B cell (primary cell): ENCODE data around the gene TCEANC2. TPM values are rescaled to one million over a fixed set of nuclear protein-coding genes. Genes with fewer than 3 reads are reported as not detected.

Experiments used
- ATAC-seq: fragments of 200-7000 bp; cut with Tn5 transposase; one replicate; pipeline ENCODE4 v1.10.0; 2021; ENCODE audit warnings: low read depth, mild to moderate bottlenecking, moderate number of reproducible peaks, moderate library complexity
- CTCF ChIA-PET: fragments of 350-600 bp; sonication (Branson Sonifier 250); formaldehyde crosslinking; loops from one replicate; lab custom pipeline; 2021; ENCODE audit warnings: antibody characterized with exemption, inconsistent platforms; lab: Charles Lee
- POLR2A ChIA-PET: fragments of 350-600 bp; sonication (Branson Sonifier 250); formaldehyde crosslinking; loops from one replicate; lab custom pipeline; 2021; ENCODE audit warnings: antibody characterized with exemption; lab: Charles Lee
- DNase-seq: peaks from one replicate; pipeline ENCODE4 v3.0.0; 2013
- H2AFZ ChIP-seq: 2 replicates; pipeline ENCODE4 v1.6.1; 2012; ENCODE audit warnings: mild to moderate bottlenecking, low read depth, low read length; ENCODE audit not compliant: insufficient read depth, poor library complexity, severe bottlenecking
- H3K27ac ChIP-seq, 2 donors: 1 replicate in 1 of 2; 2 replicates in 1 of 2; pipeline ENCODE4 v1.5.1; 2012 to 2013; ENCODE audit warnings: low read length in 2 of 2, mild to moderate bottlenecking in 2 of 2, moderate library complexity in 1 of 2
- H3K27me3 ChIP-seq, 4 experiments: fragments of 200-600 bp in 1 of 4; sonication (generic) in 1 of 4; replicated peaks in 1 of 4; 1 replicate in 2 of 4; 2 replicates in 2 of 4; pipeline versions ENCODE4 v1.6.1 to v1.7.0; 2013 to 2016; ENCODE audit warnings: low read length in 3 of 4, mild to moderate bottlenecking in 2 of 4, mixed read lengths in 1 of 4, moderate library complexity in 1 of 4; ENCODE audit not compliant: insufficient read depth in 4 of 4, control insufficient read depth in 3 of 4; ENCODE audit errors: control extremely low read depth in 1 of 4
- H3K36me3 ChIP-seq, 2 experiments: replicated peaks in 1 of 2; 1 replicate in 1 of 2; 2 replicates in 1 of 2; pipeline versions ENCODE4 v1.6.1 to v1.7.1; 2013; ENCODE audit warnings: low read length in 1 of 2; ENCODE audit not compliant: insufficient read depth in 2 of 2, control insufficient read depth in 1 of 2; ENCODE audit errors: control extremely low read depth in 1 of 2, extremely low read depth in 1 of 2
- H3K4me1 ChIP-seq, 2 donors: fragments of 200-600 bp in 1 of 2; sonication (generic) in 1 of 2; 1 replicate in 1 of 2; 2 replicates in 1 of 2; pipeline versions ENCODE4 v1.5.1 to v1.6.1; 2013 to 2017; ENCODE audit warnings: low read length in 2 of 2; ENCODE audit not compliant: control insufficient read depth in 2 of 2, insufficient read depth in 2 of 2
- H3K4me2 ChIP-seq: replicated peaks from 2 replicates; pipeline ENCODE3; 2012; ENCODE audit warnings: mild to moderate bottlenecking, low read depth, low read length; ENCODE audit not compliant: poor library complexity, severe bottlenecking
- H3K4me3 ChIP-seq, 5 experiments: fragments of 200-600 bp in 1 of 5; sonication (generic) in 1 of 5; 1 replicate in 3 of 5; 2 replicates in 2 of 5; pipeline versions ENCODE4 v1.5.1 to v1.7.0; 2011 to 2016; ENCODE audit warnings: low read length in 4 of 5, mild to moderate bottlenecking in 4 of 5, low read depth in 2 of 5, control low read depth in 1 of 5, moderate library complexity in 1 of 5; ENCODE audit not compliant: insufficient read depth in 1 of 5; ENCODE audit errors: control extremely low read depth in 1 of 5, extremely low read depth in 1 of 5
- H3K79me2 ChIP-seq: fragments of 200-600 bp; sonication (generic); one replicate; pipeline ENCODE4 v1.6.0; 2016; ENCODE audit warnings: low read length; ENCODE audit not compliant: control insufficient read depth, insufficient read depth
- H3K9ac ChIP-seq: fragments of 200-600 bp; sonication (generic); 2 replicates; pipeline ENCODE4 v1.6.1; 2017; ENCODE audit warnings: mild to moderate bottlenecking, low read length, moderate library complexity
- H3K9me3 ChIP-seq, 3 donors: one replicate each; pipeline versions ENCODE4 v1.6.1 to v1.7.1; 2013; ENCODE audit warnings: low read length in 2 of 3; ENCODE audit not compliant: control insufficient read depth in 2 of 3, insufficient read depth in 1 of 3; ENCODE audit errors: control extremely low read depth in 1 of 3
- H4K20me1 ChIP-seq: 2 replicates; pipeline ENCODE4 v1.6.0; 2012; ENCODE audit warnings: mild to moderate bottlenecking, low read length; ENCODE audit not compliant: insufficient read depth, control insufficient read depth, poor library complexity, severe bottlenecking
- H3K27ac Mint-ChIP-seq: one replicate; pipeline ENCODE4 v1.8.0; 2021; ENCODE audit warnings: mixed read lengths
- H3K27me3 Mint-ChIP-seq: one replicate; pipeline ENCODE4 v1.8.0; 2021; ENCODE audit warnings: mixed read lengths
- H3K4me1 Mint-ChIP-seq: one replicate; pipeline ENCODE4 v1.8.0; 2021; ENCODE audit warnings: mixed read lengths
- H3K4me3 Mint-ChIP-seq: one replicate; pipeline ENCODE4 v1.8.0; 2021; ENCODE audit warnings: mixed read lengths
- H3K9me3 Mint-ChIP-seq: one replicate; pipeline ENCODE4 v1.8.0; 2022; ENCODE audit warnings: mixed read lengths; ENCODE audit not compliant: insufficient read depth
- EZH2 ChIP-seq: IDR thresholded peaks from 2 replicates; pipeline ENCODE4 v1.6.1; 2012; ENCODE audit warnings: borderline replicate concordance, low read depth, mild to moderate bottlenecking, moderate library complexity, low read length; ENCODE audit not compliant: insufficient read depth, poor library complexity, severe bottlenecking
- WGBS: methylation state at CpG from one replicate; pipeline ENCODE4 v1.1.5; 2013; ENCODE audit warnings: missing lambda C conversion rate; ENCODE audit not compliant: insufficient coverage; 5-methylcytosine and 5-hydroxymethylcytosine counted together
- intact Hi-C: fragments of 100-400 bp; cut with micrococcal nuclease; formaldehyde crosslinking; loops from one replicate; pipeline ENCODE4 v1.10.0; 2022
- polyA plus RNA-seq: library from polyadenylated mRNA; depleted of rRNA; stranded (reverse); fragments of >200 nt; gene quantifications from 2 replicates; pipeline ENCODE4 v1.2.3, GENCODE V29; 2012
- total RNA-seq, 2 donors: library from RNA; stranded (reverse); fragments of 120-200 nt in 1 of 2; gene quantifications; 1 replicate in 1 of 2; 2 replicates in 1 of 2; pipeline versions ENCODE4 v1.2.3 to v1.2.4, GENCODE V29; 2013 to 2022
- TF ChIP-seq, protein P1 (sequence below): fragments of 200-600 bp; IDR thresholded peaks from one replicate; pipeline ENCODE4 v1.8.0; 2022; ENCODE audit warnings: antibody characterized with exemption, mild to moderate bottlenecking

Gene TCEANC2
- total and polyA plus RNA-seq, 2 donors (not counting 1 experiment from before 2014, with no cell fraction given): 8.0 to 15.9 TPM

DNA sequence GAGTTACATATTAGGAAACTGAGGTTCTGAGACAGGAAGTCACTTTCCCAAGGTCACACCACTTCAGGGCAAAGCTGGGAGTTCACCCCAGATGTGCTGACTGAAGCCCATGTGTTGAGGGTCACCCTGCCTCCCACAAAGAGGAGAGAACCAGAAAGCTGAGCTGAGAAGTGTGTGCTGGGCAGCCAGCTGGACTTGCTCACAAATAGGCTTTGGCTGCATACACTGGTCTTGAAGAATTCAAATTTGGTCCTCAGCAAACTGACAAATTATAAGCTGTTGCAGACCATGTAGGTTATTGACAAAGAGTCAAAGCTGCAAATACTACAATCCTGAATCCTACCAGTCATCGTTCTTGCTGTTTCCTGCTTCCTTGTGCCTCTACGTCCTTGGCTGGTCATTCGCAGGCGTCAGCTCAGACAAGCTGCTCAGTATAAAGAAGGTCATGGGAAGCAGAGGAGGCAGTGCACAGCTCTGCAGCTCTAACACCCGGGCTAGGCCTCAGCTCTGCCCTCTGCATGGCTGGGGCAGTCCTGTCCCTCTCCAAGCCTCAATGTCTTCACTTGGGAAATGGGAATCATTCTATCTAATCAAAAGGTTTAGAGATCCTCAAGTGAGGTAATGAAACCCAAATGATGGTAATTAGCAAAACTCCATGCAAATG, 59.4 kb downstream of the TCEANC2 start:
- TF ChIP-seq, protein P1, sequence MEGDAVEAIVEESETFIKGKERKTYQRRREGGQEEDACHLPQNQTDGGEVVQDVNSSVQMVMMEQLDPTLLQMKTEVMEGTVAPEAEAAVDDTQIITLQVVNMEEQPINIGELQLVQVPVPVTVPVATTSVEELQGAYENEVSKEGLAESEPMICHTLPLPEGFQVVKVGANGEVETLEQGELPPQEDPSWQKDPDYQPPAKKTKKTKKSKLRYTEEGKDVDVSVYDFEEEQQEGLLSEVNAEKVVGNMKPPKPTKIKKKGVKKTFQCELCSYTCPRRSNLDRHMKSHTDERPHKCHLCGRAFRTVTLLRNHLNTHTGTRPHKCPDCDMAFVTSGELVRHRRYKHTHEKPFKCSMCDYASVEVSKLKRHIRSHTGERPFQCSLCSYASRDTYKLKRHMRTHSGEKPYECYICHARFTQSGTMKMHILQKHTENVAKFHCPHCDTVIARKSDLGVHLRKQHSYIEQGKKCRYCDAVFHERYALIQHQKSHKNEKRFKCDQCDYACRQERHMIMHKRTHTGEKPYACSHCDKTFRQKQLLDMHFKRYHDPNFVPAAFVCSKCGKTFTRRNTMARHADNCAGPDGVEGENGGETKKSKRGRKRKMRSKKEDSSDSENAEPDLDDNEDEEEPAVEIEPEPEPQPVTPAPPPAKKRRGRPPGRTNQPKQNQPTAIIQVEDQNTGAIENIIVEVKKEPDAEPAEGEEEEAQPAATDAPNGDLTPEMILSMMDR: no peak
- TF ChIP-seq EZH2: no peak
- Histone ChIP-seq H3K27me3 (no peaks in the 10 kb centered on the region), H4K20me1 (no peaks in the 10 kb centered on the region), H3K4me3 (no peak overlapping the region), H3K27ac (no peak overlapping the region), H2AFZ (no peak overlapping the region), H3K4me1 (no peaks in the 10 kb centered on the region), H3K4me2 (no peak overlapping the region), H3K9ac (no peak overlapping the region), H3K9me3 (no peaks in the 10 kb centered on the region), H3K36me3 (no peaks in the 10 kb centered on the region), H3K79me2 (no peaks in the 10 kb centered on the region)
- DNase-seq: no peak
- no peaks in the 10 kb centered on the region for H3K27me3 Mint-ChIP-seq
- H3K4me3 Mint-ChIP-seq: no peak overlapping the region
- no peaks in the 10 kb centered on the region for H3K4me1 Mint-ChIP-seq
- WGBS: 100% methylated on average over 4 of the region's 5 CpGs
- ChIA-PET CTCF (interaction anchor here (1.3 kb wide), 1 partner anchor 10 kb away, joined by 3 read pairs; no protein-coding TSS in a partner anchor), POLR2A (no interaction called here)
- H3K9me3 Mint-ChIP-seq: no peaks in the 10 kb centered on the region
- H3K27ac Mint-ChIP-seq: no peak overlapping the region
- ATAC-seq: no peak
- intact Hi-C loops: no loop called here

DNA sequence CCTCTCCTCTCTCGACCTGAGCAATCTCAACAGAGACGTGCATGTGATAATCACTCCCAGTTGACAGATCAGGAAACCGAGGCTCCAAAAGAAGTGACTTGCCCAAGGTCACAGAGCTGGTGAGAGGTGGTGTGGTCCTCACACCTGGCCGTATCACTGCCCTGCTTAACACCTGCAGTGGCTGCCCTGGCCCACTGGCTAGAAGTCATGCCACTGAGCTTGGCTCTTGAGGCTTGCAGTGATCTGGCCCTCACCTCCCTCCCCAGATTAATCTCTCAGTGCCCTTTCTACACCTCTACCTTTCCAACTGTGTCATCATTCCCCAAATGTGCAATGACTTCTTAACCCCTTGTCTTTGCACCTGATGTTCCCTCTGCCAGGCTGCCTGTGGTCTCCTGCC, 60.6 kb downstream of the TCEANC2 start:
- no peaks in the 10 kb centered on the region for H3K4me1 Mint-ChIP-seq
- Histone ChIP-seq H3K9me3 (no peaks in the 10 kb centered on the region), H3K9ac (no peak overlapping the region), H3K36me3 (no peaks in the 10 kb centered on the region), H3K4me2 (no peak overlapping the region), H3K27me3 (no peaks in the 10 kb centered on the region), H4K20me1 (no peaks in the 10 kb centered on the region), H2AFZ (no peak overlapping the region), H3K4me1 (no peaks in the 10 kb centered on the region), H3K27ac (no peak overlapping the region), H3K79me2 (no peaks in the 10 kb centered on the region), H3K4me3 (no peak overlapping the region)
- no peak overlapping the region for H3K27ac Mint-ChIP-seq
- CTCF ChIA-PET: interaction anchor here (1.3 kb wide), 1 partner anchor 8 kb away, joined by 3 read pairs; no protein-coding TSS in a partner anchor
- no peak overlapping the region for H3K4me3 Mint-ChIP-seq
- ATAC-seq (no peak), DNase-seq (no peak)
- intact Hi-C loops: no loop called here
- H3K27me3 Mint-ChIP-seq: no peaks in the 10 kb centered on the region
- TF ChIP-seq EZH2: no peak
- TF ChIP-seq, protein P1: no peak
- POLR2A ChIA-PET: no interaction called here
- H3K9me3 Mint-ChIP-seq: no peaks in the 10 kb centered on the region
- 95% methylated on average over 3 of the region's 4 CpGs for WGBS
